HG03460 (cell line): Measurements from ENCODE around the gene PICK1.

Source experiments
- ATAC-seq: cut with Tn5 transposase; IDR thresholded peaks from one replicate; pipeline ENCODE4 v1.9.1; 2021; ENCODE audit not compliant: unreplicated experiment

Gene PICK1

GRCh38 chr22:38056969-38057891 lies at the start of gene PICK1:
TSS of gene PICK1 (plus strand) at chr22:38057404. CDS start at chr22:38057810, 406 bp downstream.
- ATAC-seq = no peak

DNA sequence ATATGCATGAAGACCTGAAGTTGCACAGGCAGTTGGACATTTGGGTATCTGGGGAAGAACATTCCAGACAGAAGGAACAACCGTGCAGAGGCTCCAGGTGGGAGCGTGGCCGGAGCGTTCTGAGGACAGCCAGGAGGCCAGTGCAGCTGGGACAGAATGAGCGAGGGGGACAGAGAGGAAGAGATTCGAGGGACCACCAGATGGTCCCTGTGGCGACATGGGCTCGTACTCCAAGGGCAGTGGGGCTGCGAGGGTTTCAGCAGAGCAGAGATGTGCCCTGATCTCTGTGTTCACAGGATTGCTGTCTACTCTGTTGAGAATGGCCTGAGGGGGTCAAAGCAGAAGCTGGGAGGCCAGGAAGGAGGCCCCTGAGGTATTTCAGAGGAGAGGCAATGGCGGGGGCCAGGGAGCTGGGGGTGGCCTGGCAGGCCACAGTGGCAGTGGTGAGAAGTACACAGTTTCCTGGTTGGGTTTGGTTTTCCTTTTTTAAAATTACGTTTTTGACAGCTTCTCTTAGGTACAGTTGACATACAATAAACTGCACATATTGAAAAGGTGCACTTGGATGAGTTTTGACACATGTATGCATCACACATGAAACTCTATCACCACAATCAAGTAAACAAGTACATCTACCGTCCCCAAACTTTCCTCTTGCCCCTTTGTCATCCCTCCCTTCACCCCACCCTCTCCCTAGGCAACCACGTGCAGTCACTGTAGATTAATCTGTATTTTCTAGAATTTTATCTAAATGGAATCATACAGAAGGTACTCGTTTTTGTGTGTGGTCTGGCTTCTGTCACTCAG lies 48.0 kb upstream of the PICK1 start:
- no peak for ATAC-seq

GRCh38 chr22:38012604-38013072 lies 44.6 kb upstream of the PICK1 start:
- no peak for ATAC-seq

GRCh38 chr22:38014083-38014482 lies 43.1 kb upstream of the PICK1 start:
- ATAC-seq = no peak

- ATAC-seq = no peak
Measured at GRCh38 chr22:38016182-38017151, 40.7 kb upstream of the PICK1 start.

DNA sequence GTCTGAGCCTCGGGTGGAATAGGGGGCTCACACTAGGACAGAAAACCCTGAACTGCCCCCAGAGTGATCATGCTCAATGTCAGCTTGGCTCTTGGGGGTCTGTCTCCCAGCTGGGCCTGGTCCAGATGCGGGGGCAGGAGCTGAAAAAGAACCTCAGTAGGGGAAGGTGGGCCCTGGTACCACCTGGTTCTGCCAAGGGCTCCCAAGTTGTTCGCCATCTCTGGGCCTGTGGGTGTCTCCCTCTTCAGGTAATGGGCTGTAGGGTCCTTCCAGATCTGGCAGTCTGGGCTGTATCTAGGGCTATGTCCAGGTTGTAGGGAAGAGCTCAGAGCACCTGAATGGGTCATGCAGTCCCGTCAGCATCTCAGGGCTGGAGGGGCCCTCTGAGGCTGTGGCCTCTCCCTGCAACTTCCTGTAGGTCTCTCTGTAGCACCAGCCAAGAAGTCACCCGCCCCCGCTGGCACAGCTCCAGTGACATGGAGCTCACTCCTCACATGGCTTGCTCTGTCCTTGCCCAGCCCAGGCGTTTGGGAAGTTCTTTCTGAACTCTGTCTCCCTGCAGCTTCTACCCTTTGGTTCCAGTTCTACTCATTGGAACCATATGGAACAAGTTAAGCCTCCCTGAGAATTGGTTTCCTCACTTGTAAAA lies 39.8 kb upstream of the PICK1 start:
- ATAC-seq = no peak

GRCh38 chr22:38017939-38018885 lies 39.0 kb upstream of the PICK1 start:
- ATAC-seq = no peak

- no peak for ATAC-seq
Measured at GRCh38 chr22:38018938-38019827, 38.0 kb upstream of the PICK1 start.

DNA sequence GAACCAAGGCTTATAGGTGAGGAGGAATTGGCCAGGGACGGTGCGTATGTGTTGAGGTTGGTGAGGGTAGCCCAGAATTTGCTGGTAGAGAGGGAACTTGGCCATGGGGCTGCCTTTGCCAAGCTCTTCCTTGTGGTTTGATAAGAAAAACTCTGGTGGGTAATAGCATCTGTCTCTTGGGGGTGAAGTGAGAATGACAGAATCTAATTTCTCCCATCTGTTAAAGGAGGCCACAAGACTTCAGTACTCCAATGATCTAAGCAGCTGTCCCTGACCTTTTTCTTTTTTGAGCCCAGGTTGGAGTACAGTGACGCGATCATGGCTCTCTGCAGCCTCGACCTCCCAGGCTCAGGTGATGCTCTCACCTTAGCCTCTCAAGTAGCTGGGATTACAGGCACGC lies 36.0 kb upstream of the PICK1 start:
- ATAC-seq = no peak

DNA sequence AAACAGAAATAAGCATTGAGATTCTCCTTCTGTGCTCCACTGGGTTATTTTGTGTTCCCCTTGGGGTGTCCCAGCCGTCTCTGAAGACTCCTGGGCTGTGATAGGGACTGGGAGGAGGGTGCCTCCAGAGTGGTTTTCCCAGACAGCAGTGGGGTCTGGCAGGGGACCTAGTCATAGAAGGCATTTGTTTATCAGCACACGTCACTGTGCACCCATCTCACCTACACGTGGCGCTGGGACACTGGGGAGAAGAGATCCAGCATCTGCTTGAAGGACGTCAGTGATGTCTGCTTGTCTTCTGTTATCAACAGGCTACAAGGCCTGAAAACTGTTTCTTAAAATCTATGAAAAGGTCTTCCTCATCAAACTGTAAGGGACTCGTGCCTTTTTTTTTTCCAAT lies 34.2 kb upstream of the PICK1 start:
- no peak for ATAC-seq

- no peak for ATAC-seq
Measured at GRCh38 chr22:38025514-38025913, 31.7 kb upstream of the PICK1 start.

GRCh38 chr22:38026130-38027111 lies 30.8 kb upstream of the PICK1 start:
- ATAC-seq = no peak

DNA sequence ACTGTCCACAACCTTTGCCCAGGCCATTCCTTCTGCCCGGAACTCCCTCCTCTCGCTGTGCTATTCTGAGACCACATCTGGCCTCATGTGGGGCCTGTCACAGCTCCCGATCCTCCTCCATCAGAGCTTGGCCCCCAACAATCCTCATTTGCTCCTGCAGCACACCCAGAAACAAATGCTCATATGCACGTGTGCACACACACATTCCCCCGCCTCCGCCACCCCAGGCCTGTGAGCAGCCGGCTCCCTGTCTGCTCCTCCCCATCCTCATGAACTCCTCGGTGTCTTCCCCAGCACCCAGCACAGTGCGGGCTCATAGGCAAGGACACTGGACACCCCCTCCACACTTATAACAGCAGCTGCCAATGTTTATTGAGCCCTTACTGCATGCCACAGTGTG lies 29.7 kb upstream of the PICK1 start:
- no peak for ATAC-seq

- ATAC-seq = no peak
Measured at GRCh38 chr22:38028344-38029130, 28.7 kb upstream of the PICK1 start.

- no peak for ATAC-seq
Measured at GRCh38 chr22:38029370-38029769, 27.8 kb upstream of the PICK1 start.

- no peak for ATAC-seq
Measured at GRCh38 chr22:38029901-38030300, 27.3 kb upstream of the PICK1 start.
